HepG2 (cell line): ENCODE measurements around the gene RING1.

Source experiments
- ARHGAP35 ChIP-seq: sonication (generic); formaldehyde crosslinking; IDR thresholded peaks from 2 replicates; pipeline ENCODE4 v1.9.0; 2022; ENCODE audit warnings: mild to moderate bottlenecking, inconsistent platforms, moderate library complexity, missing genetic modification reagents, borderline replicate concordance
- ESRRA ChIP-seq: sonication (generic); formaldehyde crosslinking; IDR thresholded peaks from 2 replicates; pipeline ENCODE4 v1.5.1; 2020; ENCODE audit warnings: mild to moderate bottlenecking, low read depth, missing genetic modification reagents
- MYC ChIP-seq: sonication (generic); formaldehyde crosslinking; IDR thresholded peaks from 2 replicates; pipeline ENCODE4 v1.9.0; 2021; ENCODE audit warnings: missing genetic modification reagents, borderline replicate concordance
- POLR2A ChIP-seq, 2 experiments: IDR thresholded peaks; 2 replicates each; pipeline ENCODE4 v1.6.1; 2011; ENCODE audit warnings: low read depth in 2 of 2, low read length in 2 of 2, mild to moderate bottlenecking in 1 of 2, moderate library complexity in 1 of 2; ENCODE audit not compliant: insufficient read depth in 1 of 2
- RFXANK ChIP-seq: IDR thresholded peaks from 2 replicates; pipeline ENCODE4 v1.6.1; 2016
- SP4 ChIP-seq: sonication (generic); formaldehyde crosslinking; IDR thresholded peaks from 2 replicates; pipeline ENCODE4 v1.8.1; 2023; ENCODE audit warnings: mild to moderate bottlenecking, missing genetic modification reagents
- ZNF143 ChIP-seq: sonication (generic); formaldehyde crosslinking; IDR thresholded peaks from 2 replicates; pipeline ENCODE4 v1.4.0; 2020; ENCODE audit warnings: missing genetic modification reagents
- TF ChIP-seq, protein P1 (sequence below): sonication (generic); formaldehyde crosslinking; IDR thresholded peaks from 2 replicates; pipeline ENCODE4 v1.5.0; 2020; ENCODE audit warnings: mild to moderate bottlenecking, missing genetic modification reagents, moderate library complexity

- TF ChIP-seq, protein P1, sequence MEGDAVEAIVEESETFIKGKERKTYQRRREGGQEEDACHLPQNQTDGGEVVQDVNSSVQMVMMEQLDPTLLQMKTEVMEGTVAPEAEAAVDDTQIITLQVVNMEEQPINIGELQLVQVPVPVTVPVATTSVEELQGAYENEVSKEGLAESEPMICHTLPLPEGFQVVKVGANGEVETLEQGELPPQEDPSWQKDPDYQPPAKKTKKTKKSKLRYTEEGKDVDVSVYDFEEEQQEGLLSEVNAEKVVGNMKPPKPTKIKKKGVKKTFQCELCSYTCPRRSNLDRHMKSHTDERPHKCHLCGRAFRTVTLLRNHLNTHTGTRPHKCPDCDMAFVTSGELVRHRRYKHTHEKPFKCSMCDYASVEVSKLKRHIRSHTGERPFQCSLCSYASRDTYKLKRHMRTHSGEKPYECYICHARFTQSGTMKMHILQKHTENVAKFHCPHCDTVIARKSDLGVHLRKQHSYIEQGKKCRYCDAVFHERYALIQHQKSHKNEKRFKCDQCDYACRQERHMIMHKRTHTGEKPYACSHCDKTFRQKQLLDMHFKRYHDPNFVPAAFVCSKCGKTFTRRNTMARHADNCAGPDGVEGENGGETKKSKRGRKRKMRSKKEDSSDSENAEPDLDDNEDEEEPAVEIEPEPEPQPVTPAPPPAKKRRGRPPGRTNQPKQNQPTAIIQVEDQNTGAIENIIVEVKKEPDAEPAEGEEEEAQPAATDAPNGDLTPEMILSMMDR (CRISPR knock-in tag): no peak
- no peak for TF ChIP-seq ARHGAP35 (CRISPR knock-in tag)
- TF ChIP-seq RFXANK: no peak
- no peak for TF ChIP-seq SP4 (CRISPR knock-in tag)
- no peak for TF ChIP-seq ESRRA (CRISPR knock-in tag)
- TF ChIP-seq POLR2A (IDR thresholded peaks at IDR 0.05; ENCODE audit: insufficient read depth in 1 of 2, low read depth in 2 of 2, low read length in 2 of 2): no peak
- TF ChIP-seq ZNF143 (CRISPR knock-in tag): no peak
- no peak for TF ChIP-seq MYC (CRISPR knock-in tag)
These were observed 42.6 kb upstream of the RING1 start for GRCh38 chr6:33165581-33166258.
